Esophagus muscularis mucosa (tissue), 4 donors: Measurements from ENCODE around the gene RNF14. TPM values are rescaled to one million over a fixed set of nuclear protein-coding genes. Genes with fewer than 3 reads are reported as not detected.

ENCODE experiments used
- DNase-seq: peaks from one replicate; pipeline ENCODE4 v3.0.0-alpha.2; 2017; ENCODE audit errors: extremely low spot score
- H3K27ac ChIP-seq, 4 donors: fragments of 200-600 bp; sonication (generic); replicated peaks in 1 of 4; 1 replicate in 3 of 4; 2 replicates in 1 of 4; pipeline ENCODE4 v1.5.1; 2016 to 2019; ENCODE audit warnings: mild to moderate bottlenecking in 1 of 4
- H3K27me3 ChIP-seq, 4 donors: fragments of 200-600 bp; sonication (generic); one replicate each; pipeline versions ENCODE4 v1.5.1 to v1.6.0; 2016 to 2019
- H3K36me3 ChIP-seq, 4 donors: fragments of 200-600 bp; sonication (generic); one replicate each; pipeline ENCODE4 v1.5.1; 2016 to 2019
- H3K4me1 ChIP-seq, 4 donors: fragments of 200-600 bp; sonication (generic); one replicate each; pipeline ENCODE4 v1.5.1; 2016 to 2019
- H3K4me3 ChIP-seq, 4 donors: fragments of 200-600 bp; sonication (generic); 1 replicate in 2 of 4; 2 replicates in 2 of 4; pipeline ENCODE4 v1.5.1; 2016 to 2019; ENCODE audit warnings: mild to moderate bottlenecking in 4 of 4, moderate library complexity in 1 of 4
- H3K9me3 ChIP-seq, 4 donors: fragments of 200-600 bp; sonication (generic); 1 replicate in 3 of 4; 2 replicates in 1 of 4; pipeline ENCODE4 v1.5.1; 2016 to 2019
- CTCF ChIP-seq, 3 experiments: fragments of 200-600 bp in 2 of 3; fragments of 450-650 bp in 1 of 3; sonication (generic) in 2 of 3; IDR thresholded peaks; one replicate each; pipeline ENCODE4 v1.5.1; 2017 to 2019; ENCODE audit warnings: antibody characterized with exemption in 3 of 3, mild to moderate bottlenecking in 2 of 3, moderate library complexity in 1 of 3
- EP300 ChIP-seq: sonication (generic); formaldehyde crosslinking; IDR thresholded peaks from one replicate; pipeline ENCODE4 v1.6.1; 2017; ENCODE audit warnings: antibody characterized with exemption
- POLR2A ChIP-seq: fragments of 450-650 bp; IDR thresholded peaks from one replicate; pipeline ENCODE4 v1.6.1; 2017; ENCODE audit warnings: antibody characterized with exemption, moderate library complexity, mild to moderate bottlenecking, low read depth
- POLR2AphosphoS5 ChIP-seq, 2 donors: sonication (generic); formaldehyde crosslinking; IDR thresholded peaks; one replicate each; pipeline ENCODE4 v1.6.1; 2017; ENCODE audit warnings: antibody characterized with exemption in 2 of 2
- WGBS: methylation state at CpG from one replicate; pipeline ENCODE4 v1.1.5; 2018; 5-methylcytosine and 5-hydroxymethylcytosine counted together
- intact Hi-C: fragments of 100-400 bp; cut with DNase I; formaldehyde crosslinking; loops from one replicate; pipeline ENCODE4 v1.15.1; 2023
- total RNA-seq, 4 donors: library from RNA; depleted of rRNA; stranded (reverse); fragments of >200 nt; gene quantifications; one replicate each; pipeline versions ENCODE4 v1.1.0 to v1.2.1, GENCODE V29; 2016

The RNF14 gene
- total RNA-seq, 4 donors from 2014 or later, result 65.8 to 94.1 (median 72.6) TPM

- Histone ChIP-seq H3K27me3 (no peaks in the 10 kb centered on the region), H3K4me1 (peaks cover 5 to 25% (median 6%) of the 10 kb centered on the region in 4 donors), H3K4me3 (no peak overlapping the region), H3K36me3 (peaks cover 0 to 80% (median 54%) of the 10 kb centered on the region in 4 donors), H3K27ac (peak overlapping the region in 1 of 4 donors; percentile 16), H3K9me3 (no peaks in the 10 kb centered on the region)
- DNase-seq, result no peak
- intact Hi-C loops, result loop anchor here (5.0 kb wide), 1 partner anchor 155 kb away; no protein-coding TSS in a partner anchor
- TF ChIP-seq POLR2A (no peak), POLR2AphosphoS5 (IDR thresholded peaks at IDR 0.05) (no peak), EP300 (no peak), CTCF (IDR thresholded peaks at IDR 0.05) (peak; percentile 69 to 81 (median 72))
- WGBS, result 5% methylated on average over 2 of the region's 2 CpGs
Measured at GRCh38 chr5:141992349-141992963, 23.6 kb downstream of the RNF14 start.

GRCh38 chr5:141994511-141995136 lies 25.7 kb downstream of the RNF14 start:
- 64% methylated on average over 4 of the region's 4 CpGs for WGBS
- peaks cover 5 to 25% (median 6%) of the 10 kb centered on the region in 4 donors for H3K4me1 ChIP-seq
- TF ChIP-seq EP300, result no peak
- no peak for TF ChIP-seq CTCF (IDR thresholded peaks at IDR 0.05)
- TF ChIP-seq POLR2AphosphoS5 (IDR thresholded peaks at IDR 0.05), result no peak
- TF ChIP-seq POLR2A, result no peak
- DNase-seq, result no peak
- H3K27ac ChIP-seq, result no peak overlapping the region
- H3K27me3 ChIP-seq, result no peaks in the 10 kb centered on the region
- peaks cover 0 to 83% (median 47%) of the 10 kb centered on the region in 4 donors for H3K36me3 ChIP-seq
- no peaks in the 10 kb centered on the region for H3K9me3 ChIP-seq
- H3K4me3 ChIP-seq, result no peak overlapping the region
- intact Hi-C loops, result loop anchor here (5.0 kb wide), 1 partner anchor 153 kb away; no protein-coding TSS in a partner anchor

- Histone ChIP-seq H3K4me3 (no peak overlapping the region), H3K27ac (no peak overlapping the region), H3K9me3 (no peaks in the 10 kb centered on the region), H3K4me1 (peaks cover 5 to 25% (median 6%) of the 10 kb centered on the region in 4 donors), H3K27me3 (no peaks in the 10 kb centered on the region), H3K36me3 (peaks cover 0 to 87% (median 47%) of the 10 kb centered on the region in 4 donors)
- intact Hi-C loops, result no loop called here
- 81% methylated on average over 3 of the region's 3 CpGs for WGBS
- TF ChIP-seq CTCF (IDR thresholded peaks at IDR 0.05) (no peak), POLR2A (no peak), EP300 (no peak), POLR2AphosphoS5 (IDR thresholded peaks at IDR 0.05) (no peak)
- DNase-seq, result no peak
Measured at GRCh38 chr5:141995656-141996055, 26.8 kb downstream of the RNF14 start.

- DNase-seq, result no peak
- no peak for TF ChIP-seq CTCF (IDR thresholded peaks at IDR 0.05)
- no peak for TF ChIP-seq POLR2A
- TF ChIP-seq POLR2AphosphoS5 (IDR thresholded peaks at IDR 0.05), result no peak
- TF ChIP-seq EP300, result no peak
- intact Hi-C loops, result no loop called here
- peaks cover 5 to 16% (median 5%) of the 10 kb centered on the region in 4 donors for H3K4me1 ChIP-seq
- H3K36me3 ChIP-seq, result peaks cover under 1 to 94% (median 58%) of the 10 kb centered on the region in 4 donors
- H3K27ac ChIP-seq, result no peak overlapping the region
- no peaks in the 10 kb centered on the region for H3K9me3 ChIP-seq
- no peak overlapping the region for H3K4me3 ChIP-seq
- no peaks in the 10 kb centered on the region for H3K27me3 ChIP-seq
- WGBS, result 67% methylated on average over 6 of the region's 6 CpGs
Measured at GRCh38 chr5:141997358-141997960, 28.6 kb downstream of the RNF14 start.
